ENCODE measurements around the gene GPR180. TPM values are rescaled to one million over a fixed set of nuclear protein-coding genes. Genes with fewer than 3 reads are reported as not detected.

The GPR180 gene
- total and polyA plus RNA-seq, 2 of the 13 experiments (the other 11 are each of a cell fraction or from before 2014, with no cell fraction given) = not detected

- peak; percentile 67; the same call in 1 of the 2 replicates for TF ChIP-seq ZNF431 (CRISPR knock-in tag; IDR thresholded peaks at IDR 0.05; ENCODE audit: borderline replicate concordance, low read depth)
- no peak for TF ChIP-seq ZNF234 (CRISPR knock-in tag; conservative IDR thresholded peaks at IDR 0.05)
- peak; percentile 96 for TF ChIP-seq POLR2AphosphoS5 (IDR thresholded peaks at IDR 0.05; ENCODE audit: low read depth, low read length)
- TF ChIP-seq ZBED4 (CRISPR knock-in tag; IDR thresholded peaks at IDR 0.05; ENCODE audit: borderline replicate concordance) = peak; percentile 49; the same call in 1 of the 2 replicates
- TF ChIP-seq, protein P1, sequence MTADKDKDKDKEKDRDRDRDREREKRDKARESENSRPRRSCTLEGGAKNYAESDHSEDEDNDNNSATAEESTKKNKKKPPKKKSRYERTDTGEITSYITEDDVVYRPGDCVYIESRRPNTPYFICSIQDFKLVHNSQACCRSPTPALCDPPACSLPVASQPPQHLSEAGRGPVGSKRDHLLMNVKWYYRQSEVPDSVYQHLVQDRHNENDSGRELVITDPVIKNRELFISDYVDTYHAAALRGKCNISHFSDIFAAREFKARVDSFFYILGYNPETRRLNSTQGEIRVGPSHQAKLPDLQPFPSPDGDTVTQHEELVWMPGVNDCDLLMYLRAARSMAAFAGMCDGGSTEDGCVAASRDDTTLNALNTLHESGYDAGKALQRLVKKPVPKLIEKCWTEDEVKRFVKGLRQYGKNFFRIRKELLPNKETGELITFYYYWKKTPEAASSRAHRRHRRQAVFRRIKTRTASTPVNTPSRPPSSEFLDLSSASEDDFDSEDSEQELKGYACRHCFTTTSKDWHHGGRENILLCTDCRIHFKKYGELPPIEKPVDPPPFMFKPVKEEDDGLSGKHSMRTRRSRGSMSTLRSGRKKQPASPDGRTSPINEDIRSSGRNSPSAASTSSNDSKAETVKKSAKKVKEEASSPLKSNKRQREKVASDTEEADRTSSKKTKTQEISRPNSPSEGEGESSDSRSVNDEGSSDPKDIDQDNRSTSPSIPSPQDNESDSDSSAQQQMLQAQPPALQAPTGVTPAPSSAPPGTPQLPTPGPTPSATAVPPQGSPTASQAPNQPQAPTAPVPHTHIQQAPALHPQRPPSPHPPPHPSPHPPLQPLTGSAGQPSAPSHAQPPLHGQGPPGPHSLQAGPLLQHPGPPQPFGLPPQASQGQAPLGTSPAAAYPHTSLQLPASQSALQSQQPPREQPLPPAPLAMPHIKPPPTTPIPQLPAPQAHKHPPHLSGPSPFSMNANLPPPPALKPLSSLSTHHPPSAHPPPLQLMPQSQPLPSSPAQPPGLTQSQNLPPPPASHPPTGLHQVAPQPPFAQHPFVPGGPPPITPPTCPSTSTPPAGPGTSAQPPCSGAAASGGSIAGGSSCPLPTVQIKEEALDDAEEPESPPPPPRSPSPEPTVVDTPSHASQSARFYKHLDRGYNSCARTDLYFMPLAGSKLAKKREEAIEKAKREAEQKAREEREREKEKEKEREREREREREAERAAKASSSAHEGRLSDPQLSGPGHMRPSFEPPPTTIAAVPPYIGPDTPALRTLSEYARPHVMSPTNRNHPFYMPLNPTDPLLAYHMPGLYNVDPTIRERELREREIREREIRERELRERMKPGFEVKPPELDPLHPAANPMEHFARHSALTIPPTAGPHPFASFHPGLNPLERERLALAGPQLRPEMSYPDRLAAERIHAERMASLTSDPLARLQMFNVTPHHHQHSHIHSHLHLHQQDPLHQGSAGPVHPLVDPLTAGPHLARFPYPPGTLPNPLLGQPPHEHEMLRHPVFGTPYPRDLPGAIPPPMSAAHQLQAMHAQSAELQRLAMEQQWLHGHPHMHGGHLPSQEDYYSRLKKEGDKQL (CRISPR knock-in tag; IDR thresholded peaks at IDR 0.05; ENCODE audit: low read depth) = 0 out of 2 replicates have a peak, but pooled peaks have one; percentile 31
- TF ChIP-seq NFKBIZ (CRISPR knock-in tag; IDR thresholded peaks at IDR 0.05) = peak; percentile 66; the same call in 1 of the 2 replicates
- no peak for TF ChIP-seq HMGA1 (CRISPR knock-in tag; conservative IDR thresholded peaks at IDR 0.05)
- TF ChIP-seq MTA1 (CRISPR knock-in tag; IDR thresholded peaks at IDR 0.05; ENCODE audit: borderline replicate concordance) = peak; percentile 59; the same call in 1 of the 2 replicates
- peak; percentile 91 for TF ChIP-seq KAT8 (CRISPR knock-in tag; IDR thresholded peaks at IDR 0.05)
- TF ChIP-seq TBX2 (CRISPR knock-in tag; IDR thresholded peaks at IDR 0.05; ENCODE audit: borderline replicate concordance) = peak; percentile 39; the same call in 1 of the 2 replicates
- no peak for TF ChIP-seq SOX6 (IDR thresholded peaks at IDR 0.05)
- TF ChIP-seq SOX6 (CRISPR knock-in tag; IDR thresholded peaks at IDR 0.05) = peak; percentile 53; the same call in 1 of the 2 replicates
- peak; percentile 81; the same call in 1 of the 2 replicates for TF ChIP-seq ZNF441 (CRISPR knock-in tag; IDR thresholded peaks at IDR 0.05; ENCODE audit: borderline replicate concordance)
Measured at GRCh38 chr13:94595950-94596574, 5.6 kb upstream of the GPR180 start, which contains the start of gene TGDS (continued).
